T-helper 22 cell (primary cell): Measurements from ENCODE around the gene UBL5.
"Not testable (repeated sequence)": the region's sequence is repeated elsewhere in the genome, so short reads cannot be mapped to it uniquely, and the experiment has no call there.

Source experiments
- DNase-seq: peaks from one replicate; pipeline ENCODE4 v3.0.0-alpha.2; 2020; ENCODE audit warnings: low read depth

The UBL5 gene

GRCh38 chr19:9811139-9811538, 16.6 kb upstream of the UBL5 start:
- no peak for DNase-seq

GRCh38 chr19:9818175-9818733, 9.5 kb upstream of the UBL5 start:
- DNase-seq: no peak

DNA sequence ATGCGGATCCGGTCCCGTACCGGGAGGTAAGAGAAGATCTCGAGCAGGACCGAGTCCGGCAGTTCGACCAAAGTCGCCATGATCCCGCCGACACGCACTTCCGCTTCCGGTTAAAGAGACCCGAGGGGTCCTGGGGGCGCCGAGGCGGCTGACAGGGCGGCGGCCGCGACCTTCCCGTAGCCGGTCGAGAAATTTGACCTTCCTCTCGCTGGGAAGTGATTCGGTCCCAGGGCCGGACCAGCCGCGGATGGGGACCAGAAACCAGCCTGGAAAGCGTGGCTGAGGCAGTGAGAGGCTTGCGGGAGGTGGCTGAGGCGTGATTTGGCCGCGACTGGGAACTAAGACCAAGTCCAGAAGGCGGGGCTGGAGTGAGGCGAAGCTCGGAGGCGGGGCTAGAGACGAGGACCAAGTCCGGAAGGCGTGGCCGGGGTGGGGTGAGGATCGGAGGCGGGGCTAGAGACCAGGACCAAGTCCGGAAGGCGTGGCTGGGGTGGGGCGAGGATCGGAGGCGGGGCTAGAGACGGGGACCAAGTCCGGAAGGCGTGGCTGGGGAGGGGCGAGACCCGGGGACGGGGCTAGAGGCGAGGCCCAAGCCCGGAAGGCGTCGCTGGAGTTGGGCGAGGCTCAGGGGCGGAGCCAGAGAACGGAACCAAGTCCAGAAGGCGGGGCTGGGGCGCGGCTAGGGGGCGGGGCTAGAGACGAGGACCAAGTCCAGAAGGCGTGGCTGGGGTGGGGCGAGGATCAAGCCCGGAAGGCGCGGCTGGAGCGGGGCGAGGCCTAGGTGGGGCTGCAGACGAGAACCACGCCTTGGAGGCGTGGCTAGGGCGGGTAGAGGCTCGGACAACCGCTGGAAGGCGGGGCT, 8.8 kb upstream of the UBL5 start, which contains the start of gene FBXL12:
Gene FBXL12, minus strand, starts transcription at position 346 of the 862 bp plus-strand sequence. Its CDS starts 266 bp downstream, at position 80.
- DNase-seq: peak; percentile 100

DNA sequence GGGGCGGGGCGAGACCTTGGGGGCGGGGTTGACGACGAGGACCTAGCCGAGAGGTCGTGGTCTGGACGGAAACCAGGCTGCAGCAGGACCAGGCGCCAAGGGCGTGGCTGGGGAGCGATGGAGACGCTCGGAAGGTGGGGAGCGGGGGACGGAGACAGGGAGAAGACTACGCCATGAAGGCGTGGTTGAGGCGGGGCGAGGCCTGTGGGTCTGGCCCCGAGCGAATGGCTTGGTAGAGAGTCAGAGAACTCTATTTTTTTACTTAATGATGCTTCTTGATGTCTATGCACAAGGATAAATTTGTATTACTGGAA, 8.2 kb upstream of the UBL5 start:
- DNase-seq: no peak

DNA sequence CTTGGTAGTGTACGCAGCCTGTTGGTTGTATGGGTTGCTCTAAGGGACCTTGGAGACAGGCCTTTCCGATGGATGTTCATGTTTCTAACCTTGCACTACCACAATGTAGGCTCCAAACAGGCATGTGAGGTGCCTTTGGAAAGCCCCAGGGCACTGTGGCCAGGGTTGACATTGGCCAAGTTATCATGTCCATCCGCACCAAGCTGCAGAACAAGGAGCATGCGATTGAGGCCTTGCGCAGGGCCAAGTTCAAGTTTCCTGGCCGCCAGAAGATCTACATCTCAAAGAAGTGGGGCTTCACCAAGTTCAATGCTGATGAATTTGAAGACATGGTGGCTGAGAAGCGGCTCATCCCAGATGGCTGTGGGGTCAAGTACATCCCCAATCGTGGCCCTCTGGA, 7.7 kb upstream of the UBL5 start:
- not testable (repeated sequence) for DNase-seq

- DNase-seq: no peak
Observed at GRCh38 chr19:9823816-9824215, 3.9 kb upstream of the UBL5 start.

DNA sequence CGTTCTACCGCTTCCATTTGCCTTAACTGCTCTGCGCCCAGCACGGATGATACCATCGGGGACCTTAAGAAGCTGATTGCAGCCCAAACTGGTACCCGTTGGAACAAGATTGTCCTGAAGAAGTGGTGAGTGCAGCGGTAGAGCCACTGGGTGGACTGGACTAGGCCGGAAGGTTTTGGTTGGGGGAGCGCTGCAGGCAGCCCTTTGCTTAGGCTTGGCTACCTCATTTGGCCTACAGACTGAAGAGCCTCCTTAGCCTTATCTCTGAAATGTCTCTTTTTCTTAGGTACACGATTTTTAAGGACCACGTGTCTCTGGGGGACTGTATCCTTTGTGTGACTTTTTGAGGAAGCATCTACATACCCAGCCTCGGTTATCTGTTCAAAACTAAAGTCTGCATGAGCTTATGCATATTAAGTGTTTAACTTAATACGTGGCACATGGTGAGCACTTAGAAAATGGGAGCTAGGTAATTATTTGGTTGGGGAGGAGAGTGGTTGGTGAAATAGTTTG, 889 bp downstream of the UBL5 start:
- no peak for DNase-seq

DNA sequence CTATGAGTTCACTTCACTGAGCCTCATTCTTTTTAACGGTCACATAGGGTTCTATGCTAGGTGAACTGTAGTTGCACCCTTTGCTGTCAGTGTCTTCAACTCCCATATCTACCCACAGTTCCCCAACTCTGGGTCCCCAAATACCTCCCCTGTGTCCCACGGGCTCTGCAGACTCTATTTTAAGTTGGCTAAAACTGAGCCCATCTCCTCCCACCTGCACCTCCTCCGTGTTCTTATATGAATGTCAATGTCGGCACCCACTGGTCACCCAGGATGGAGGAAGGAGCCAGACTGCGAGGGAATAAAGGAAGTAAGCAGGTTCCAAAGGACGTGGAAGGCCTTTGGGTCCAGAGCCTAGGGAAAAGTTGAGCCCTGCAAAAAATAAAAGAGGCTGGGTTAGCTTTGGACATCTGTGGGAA, 6.6 kb downstream of the UBL5 start:
- DNase-seq: no peak

DNA sequence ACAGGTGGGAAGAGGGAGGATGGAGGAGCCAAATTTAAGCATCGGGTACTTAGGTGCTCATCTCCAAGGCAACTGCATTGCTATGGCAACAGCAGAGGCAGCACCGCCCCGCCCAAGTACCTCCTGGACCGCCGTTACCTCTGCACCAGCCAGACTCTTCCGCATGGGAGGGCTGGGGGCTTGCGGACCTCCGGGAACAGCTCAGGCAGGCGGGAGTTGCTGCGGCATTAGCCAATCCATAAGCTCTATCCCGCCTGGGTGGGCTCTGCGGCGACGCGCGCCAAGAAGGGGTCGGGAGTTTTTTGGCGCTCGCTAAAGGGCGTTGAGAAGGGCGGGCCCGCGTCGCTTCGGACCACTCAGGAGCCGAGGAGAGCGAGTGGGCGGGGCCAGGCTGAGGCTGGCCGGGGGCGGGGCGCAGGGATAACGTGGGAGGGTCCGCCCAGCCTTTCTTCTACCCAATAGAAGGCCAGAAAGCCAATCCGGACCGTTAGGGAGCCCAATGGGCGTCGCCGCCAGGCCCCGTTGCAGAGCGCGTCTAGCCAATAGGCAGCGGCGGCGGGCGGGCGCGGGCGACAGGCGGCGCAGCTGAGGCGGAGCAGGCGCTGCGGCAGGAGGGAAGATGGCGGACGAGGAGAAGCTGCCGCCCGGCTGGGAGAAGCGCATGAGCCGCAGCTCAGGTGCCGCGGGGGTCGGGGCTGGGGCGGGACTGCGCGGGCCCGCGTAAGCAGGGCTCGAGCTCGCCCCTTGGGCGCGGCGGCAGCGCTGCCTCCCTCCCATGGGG, 7.2 kb downstream of the UBL5 start, which contains the start of gene PIN1:
Gene PIN1, plus strand, starts transcription at position 593 of the 781 bp plus-strand sequence. Its CDS starts 27 bp downstream, at position 620.
- peak; percentile 98 for DNase-seq

DNA sequence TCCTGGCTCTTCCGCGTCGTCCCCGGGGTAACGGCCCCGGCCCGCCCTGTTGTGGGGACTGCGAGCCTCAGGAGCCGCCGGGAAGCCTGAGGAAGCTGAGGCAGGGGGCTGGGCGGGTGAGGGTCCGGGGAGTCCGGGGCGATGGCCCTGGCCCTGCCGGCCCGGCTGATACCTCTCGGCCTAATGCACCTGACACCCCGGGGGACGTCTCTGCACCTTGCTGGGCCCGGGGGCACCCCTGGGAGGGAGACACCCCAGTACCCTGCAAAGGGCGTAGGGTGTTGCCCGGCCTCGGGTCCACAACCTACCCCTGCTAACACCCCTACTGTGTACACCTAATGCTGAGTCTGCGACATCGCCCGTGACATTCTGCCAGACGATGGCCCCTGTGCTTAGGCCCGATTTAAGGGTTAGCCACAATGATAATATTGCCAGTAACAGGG, 7.8 kb downstream of the UBL5 start:
- no peak for DNase-seq

DNA sequence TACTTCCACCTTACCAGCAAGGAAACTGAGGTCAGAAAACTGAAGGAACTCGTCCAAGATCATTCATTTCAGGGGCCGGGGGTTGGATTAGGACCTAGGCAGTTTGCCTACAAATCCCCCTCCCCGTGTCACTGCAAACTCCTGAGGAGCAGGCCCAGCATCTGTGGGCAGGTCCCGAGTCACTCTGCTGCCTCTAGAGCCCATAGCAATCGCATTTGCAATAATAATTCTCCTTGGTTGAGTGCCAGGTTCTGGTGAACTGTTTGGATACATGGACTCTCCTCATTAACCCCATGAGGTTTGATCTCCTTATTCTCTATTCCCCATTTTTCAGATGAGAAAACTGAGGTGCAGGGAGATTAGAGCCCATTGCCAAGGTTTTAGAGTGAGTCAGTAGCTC, 8.3 kb downstream of the UBL5 start:
- DNase-seq: no peak

DNA sequence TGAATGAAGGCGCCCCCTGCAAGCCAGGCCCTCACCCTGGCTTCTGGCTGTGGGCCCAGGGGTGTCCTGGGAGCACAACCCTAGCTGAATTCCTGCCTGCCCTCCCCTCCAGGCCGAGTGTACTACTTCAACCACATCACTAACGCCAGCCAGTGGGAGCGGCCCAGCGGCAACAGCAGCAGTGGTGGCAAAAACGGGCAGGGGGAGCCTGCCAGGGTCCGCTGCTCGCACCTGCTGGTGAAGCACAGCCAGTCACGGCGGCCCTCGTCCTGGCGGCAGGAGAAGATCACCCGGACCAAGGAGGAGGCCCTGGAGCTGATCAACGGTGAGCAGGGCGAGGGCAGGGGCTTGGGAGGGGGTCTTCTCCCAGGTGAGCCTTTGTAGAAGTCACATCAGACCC, 10.6 kb downstream of the UBL5 start:
- DNase-seq: no peak

DNA sequence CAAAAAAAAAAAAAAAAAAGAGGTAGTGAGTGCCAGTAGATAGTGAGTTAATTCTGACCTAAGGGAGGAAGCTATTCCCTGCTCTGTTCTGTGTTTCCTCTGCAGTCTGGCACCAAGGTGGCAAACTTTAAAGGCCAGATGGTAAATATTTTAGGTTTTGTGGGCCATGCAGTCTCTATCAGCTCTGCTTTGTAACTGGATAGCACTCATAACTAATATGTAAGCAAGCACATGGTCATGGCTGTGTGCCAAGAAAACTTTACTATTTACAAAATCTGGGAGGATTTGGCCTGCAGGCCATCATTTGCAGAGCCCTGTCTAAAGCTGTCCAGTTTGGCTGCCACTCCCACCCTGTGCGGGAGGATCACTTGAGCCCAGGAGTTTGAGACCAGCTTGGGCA, 11.7 kb downstream of the UBL5 start:
- no peak for DNase-seq

DNA sequence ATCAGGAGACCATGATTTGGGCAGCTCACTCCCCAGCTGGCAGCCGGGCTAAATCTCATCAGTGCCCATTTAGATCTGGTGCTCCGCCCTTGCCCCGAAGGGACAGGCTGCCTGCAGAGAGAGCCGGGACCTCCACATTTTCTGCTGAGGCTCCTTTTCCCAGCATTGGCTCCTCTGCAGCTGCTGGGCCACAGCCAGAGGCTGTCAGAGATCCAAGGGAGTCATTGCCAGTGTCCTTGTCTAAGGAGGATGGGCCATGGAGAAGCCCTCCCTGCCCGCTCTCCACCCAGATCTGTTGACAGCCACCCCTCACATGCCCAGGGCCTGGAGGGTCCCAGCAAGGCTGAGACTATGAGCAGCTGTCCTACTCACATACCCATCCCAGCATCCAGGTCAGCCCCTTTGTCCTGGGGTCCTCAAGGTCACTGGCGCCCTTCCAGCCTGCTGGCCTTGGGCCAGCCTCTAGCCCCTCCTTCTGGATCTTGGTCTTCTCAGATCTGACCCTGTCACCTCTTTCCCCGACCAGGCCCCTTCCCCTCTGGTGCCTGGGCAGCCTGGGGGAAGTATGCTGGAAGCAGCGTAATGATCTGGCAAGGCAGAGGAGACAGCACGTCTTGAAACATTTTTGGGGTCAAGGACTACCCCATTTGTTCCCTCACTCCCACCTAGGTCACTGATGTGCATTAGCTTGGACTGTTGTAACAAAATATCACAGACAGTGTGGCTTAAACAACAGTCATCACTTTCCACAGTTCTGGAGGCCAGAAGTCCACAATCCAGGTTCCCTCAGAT, 15.3 kb downstream of the UBL5 start:
- DNase-seq: no peak

- DNase-seq: not testable (repeated sequence)
Observed at GRCh38 chr19:9843626-9844273, 16.0 kb downstream of the UBL5 start.

GRCh38 chr19:9847087-9847671, 19.5 kb downstream of the UBL5 start:
- no peak for DNase-seq

DNA sequence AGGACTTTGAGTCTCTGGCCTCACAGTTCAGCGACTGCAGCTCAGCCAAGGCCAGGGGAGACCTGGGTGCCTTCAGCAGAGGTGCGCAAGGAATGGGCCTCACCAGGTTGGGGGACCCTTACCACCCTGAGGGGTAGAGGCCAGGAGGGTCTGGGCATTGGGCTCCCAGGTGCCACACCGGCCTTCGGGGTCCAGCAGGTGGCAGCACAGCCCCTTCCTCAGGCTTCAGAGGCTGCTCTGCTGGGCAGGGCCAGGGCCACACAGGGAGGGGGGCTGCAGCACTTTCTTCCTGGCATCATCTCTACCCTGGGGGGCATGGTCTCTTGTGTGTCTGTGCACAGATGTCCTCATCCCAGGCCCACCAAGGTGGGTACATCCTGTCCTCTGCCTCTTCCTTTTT, 20.3 kb downstream of the UBL5 start:
- no peak for DNase-seq

GRCh38 chr19:9848762-9849161, 21.0 kb downstream of the UBL5 start:
- DNase-seq: no peak

DNA sequence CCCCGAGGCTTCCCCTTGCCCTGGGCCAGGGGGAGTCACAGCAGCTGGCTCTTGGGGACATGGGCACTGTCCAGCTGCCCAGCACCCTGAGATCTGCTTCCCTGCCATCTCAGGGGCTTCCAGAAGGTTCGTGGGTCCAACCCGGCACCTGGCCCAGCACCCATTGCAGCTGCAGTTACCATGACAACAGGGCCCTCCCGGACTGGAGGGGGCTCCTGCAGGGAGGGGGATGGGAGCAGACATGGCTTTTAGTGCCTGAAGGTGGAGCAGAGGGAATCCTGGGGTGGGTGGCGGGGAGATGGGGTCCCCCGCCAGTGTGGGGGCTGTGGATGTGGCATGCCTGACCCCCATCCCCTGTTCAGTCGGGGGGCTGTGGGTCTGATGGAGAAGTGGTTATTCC, 22.1 kb downstream of the UBL5 start:
- no peak for DNase-seq

DNA sequence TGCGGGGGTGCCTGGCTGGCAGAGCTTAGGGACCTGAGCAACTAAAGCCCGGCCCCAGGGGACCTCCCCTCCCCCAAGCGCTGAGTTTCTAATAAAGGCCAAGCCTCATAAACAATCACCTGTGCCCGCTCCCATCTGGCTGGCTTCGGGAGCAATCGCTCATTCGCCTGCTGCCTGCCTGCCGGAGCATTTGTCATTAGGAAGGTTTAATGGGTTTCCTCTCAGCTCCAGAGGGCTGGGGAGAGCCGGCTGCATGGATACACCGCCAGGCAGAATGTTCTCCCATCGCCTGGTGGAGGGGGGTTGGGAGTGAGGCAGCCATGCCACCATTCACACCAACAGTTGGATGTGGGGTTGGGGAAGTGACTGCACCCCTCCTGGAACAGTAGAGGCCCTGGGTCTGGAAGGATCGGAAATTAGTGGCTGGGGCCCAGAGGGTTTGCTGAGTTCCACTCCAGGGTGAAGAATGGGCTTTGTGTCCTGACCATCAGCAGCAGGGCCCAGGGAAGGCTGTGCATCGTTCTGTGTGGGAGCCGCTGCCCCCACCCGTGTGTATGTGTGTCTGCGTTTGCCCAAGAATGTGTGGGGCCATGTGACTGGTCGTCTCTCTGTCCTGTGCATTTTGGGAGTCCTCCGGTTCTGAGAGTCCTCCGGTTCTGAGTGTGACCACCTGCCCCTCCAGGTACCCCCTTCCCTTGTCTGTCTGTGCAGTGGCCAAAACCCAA, 22.7 kb downstream of the UBL5 start:
- no peak for DNase-seq
